Activated T-helper 1 cell treated with Interleukin-2 at 50 U/mL for 16 hours (primary cell): ENCODE data around the gene GPR156.

Experiments used
- DNase-seq: peaks from one replicate; pipeline ENCODE4 v3.0.0-alpha.2; 2020; ENCODE audit warnings: low read depth

GPR156 gene

GRCh38 chr3:120119846-120120510, 165.0 kb downstream of the GPR156 start:
- DNase-seq: no peak
